HepG2 (cell line): Measurements from ENCODE around the gene SLCO6A1. TPM values are rescaled to one million over a fixed set of nuclear protein-coding genes. Genes with fewer than 3 reads are reported as not detected.

Experiments
- ATAC-seq: fragments of 200-7000 bp; cut with Tn5 transposase; 3 replicates; pipeline ENCODE4 v1.9.1; 2020; ENCODE audit warnings: mild to moderate bottlenecking, moderate library complexity
- BruUV-seq: library from RNA; stranded (reverse); fragments of 400-500 nt; replicated peaks from 2 replicates; lab custom pipeline; 2021; lab: Mats Ljungman, UMichigan
- CTCF ChIA-PET: fragments of 300-600 bp; formaldehyde crosslinking; extraction: SDS; loops from one replicate; lab custom pipeline; 2021; ENCODE audit warnings: low total read pairs, inconsistent platforms, low intra/inter-chr PET ratio; lab: Yijun Ruan, JAX
- POLR2A ChIA-PET: fragments of 350-600 bp; sonication (Branson Sonifier 250); formaldehyde crosslinking; loops from one replicate; lab custom pipeline; 2020; ENCODE audit warnings: antibody characterized with exemption, inconsistent platforms; lab: Yijun Ruan, JAX
- DNase-seq: peaks from one replicate; pipeline ENCODE4 v3.0.0-alpha.2; 2015; ENCODE audit warnings: low spot score
- FAIRE-seq: peaks from 3 replicates; lab custom pipeline; 2011; peaks lifted over from hg19 to GRCh38; lab: Jason Lieb, UNC
- H2AFZ ChIP-seq: one replicate; pipeline ENCODE4 v1.6.1; 2011; ENCODE audit warnings: low read length, inconsistent platforms
- H3K27ac ChIP-seq: fragments of 300-600 bp; 3 replicates; pipeline ENCODE4 v1.8.0; 2011; ENCODE audit warnings: mixed run types, mild to moderate bottlenecking, mixed read lengths, low read length, inconsistent platforms; ENCODE audit not compliant: insufficient read depth; ENCODE audit errors: extremely low read length
- H3K27me3 ChIP-seq, 2 experiments: fragments of 200-600 bp in 1 of 2; 2 replicates in 1 of 2; 3 replicates in 1 of 2; pipeline versions ENCODE4 v1.6.0 to v1.8.0; 2011; ENCODE audit warnings: low read length in 2 of 2, mild to moderate bottlenecking in 2 of 2, moderate library complexity in 2 of 2, inconsistent platforms in 1 of 2; ENCODE audit not compliant: insufficient read depth in 2 of 2, control insufficient read depth in 1 of 2
- H3K36me3 ChIP-seq, 2 experiments: fragments of 200-600 bp in 1 of 2; replicated peaks in 1 of 2; 2 replicates in 1 of 2; 3 replicates in 1 of 2; pipeline versions ENCODE4 v1.5.1 to v1.8.0; 2011; ENCODE audit warnings: low read length in 2 of 2, inconsistent platforms in 1 of 2; ENCODE audit not compliant: insufficient read depth in 2 of 2, control insufficient read depth in 1 of 2
- H3K4me1 ChIP-seq: 2 replicates; pipeline ENCODE4 v1.5.1; 2012; ENCODE audit warnings: low read length, inconsistent platforms; ENCODE audit not compliant: insufficient read depth
- H3K4me2 ChIP-seq: 2 replicates; pipeline ENCODE4 v1.6.0; 2011; ENCODE audit warnings: low read depth, low read length, inconsistent platforms
- H3K4me3 ChIP-seq, 3 experiments: fragments of 200-600 bp in 1 of 3; sonication (generic), shearing (Covaris generic) in 1 of 3; replicated peaks in 1 of 3; 2 replicates each; pipeline ENCODE4 v1.5.1; 2011 to 2016; ENCODE audit warnings: low read length in 3 of 3, inconsistent platforms in 2 of 3, low read depth in 2 of 3, mild to moderate bottlenecking in 2 of 3, control low read depth in 1 of 3, mixed read lengths in 1 of 3; ENCODE audit not compliant: insufficient read depth in 1 of 3
- H3K79me2 ChIP-seq: one replicate; pipeline ENCODE4 v1.6.1; 2011; ENCODE audit warnings: low read length, inconsistent platforms; ENCODE audit not compliant: insufficient read depth
- H3K9ac ChIP-seq: 2 replicates; pipeline ENCODE4 v1.6.0; 2011; ENCODE audit warnings: mild to moderate bottlenecking, low read depth, low read length, inconsistent platforms; ENCODE audit not compliant: insufficient read depth
- H3K9me3 ChIP-seq: 2 replicates; pipeline ENCODE4 v1.5.1; 2012; ENCODE audit warnings: mild to moderate bottlenecking, low read length
- H4K20me1 ChIP-seq: 2 replicates; pipeline ENCODE4 v1.6.0; 2011; ENCODE audit warnings: inconsistent platforms, mild to moderate bottlenecking, low read length, moderate library complexity; ENCODE audit not compliant: insufficient read depth
- BHLHE40 ChIP-seq: IDR thresholded peaks from 2 replicates; pipeline ENCODE4 v1.6.1; 2011; ENCODE audit warnings: low read length, improper control_type of control experiment
- HCFC1 ChIP-seq: fragments of 150-350 bp; IDR thresholded peaks from 2 replicates; pipeline ENCODE4 v1.6.1; 2014; ENCODE audit warnings: low read depth, low read length
- HNRNPL ChIP-seq: fragments of 200-400 bp; formaldehyde crosslinking; IDR thresholded peaks from 2 replicates; pipeline ENCODE4 v1.6.1; 2017; ENCODE audit warnings: mild to moderate bottlenecking, low read depth, low read length
- HNRNPLL ChIP-seq: fragments of 200-400 bp; formaldehyde crosslinking; IDR thresholded peaks from 2 replicates; pipeline ENCODE4 v1.6.1; 2017; ENCODE audit warnings: mild to moderate bottlenecking, low read depth, low read length; ENCODE audit not compliant: poor library complexity, severe bottlenecking
- KDM6A ChIP-seq: IDR thresholded peaks from 2 replicates; pipeline ENCODE4 v1.6.1; 2016; ENCODE audit warnings: low read depth
- MIER3 ChIP-seq: IDR thresholded peaks from 2 replicates; pipeline ENCODE4 v1.6.1; 2016; ENCODE audit warnings: missing compliant biosample characterization, borderline replicate concordance
- MXI1 ChIP-seq: IDR thresholded peaks from 3 replicates; pipeline ENCODE4 v1.6.1; 2012; ENCODE audit warnings: low read depth, low read length, inconsistent platforms, borderline replicate concordance
- NR3C1 ChIP-seq: sonication (generic); formaldehyde crosslinking; IDR thresholded peaks from 2 replicates; pipeline ENCODE4 v1.4.0; 2020; ENCODE audit warnings: missing genetic modification reagents
- PAXIP1 ChIP-seq: sonication (generic); formaldehyde crosslinking; conservative IDR thresholded peaks from 2 replicates; pipeline ENCODE4 v1.4.0; 2020; ENCODE audit warnings: mild to moderate bottlenecking, missing genetic modification reagents, moderate library complexity
- SALL1 ChIP-seq: sonication (generic); formaldehyde crosslinking; IDR thresholded peaks from 2 replicates; pipeline ENCODE4 v1.8.0; 2022; ENCODE audit warnings: mild to moderate bottlenecking, missing genetic modification reagents
- THYN1 ChIP-seq: sonication (generic); formaldehyde crosslinking; IDR thresholded peaks from 2 replicates; pipeline ENCODE4 v1.8.1; 2023; ENCODE audit warnings: low read depth, mild to moderate bottlenecking, moderate library complexity, missing genetic modification reagents, borderline replicate concordance
- TRIM22 ChIP-seq: fragments of 450-650 bp; IDR thresholded peaks from 2 replicates; pipeline ENCODE4 v1.6.1; 2017
- ZNF260 ChIP-seq: sonication (generic); formaldehyde crosslinking; IDR thresholded peaks from 2 replicates; pipeline ENCODE4 v1.4.0; 2020; ENCODE audit warnings: missing genetic modification reagents, low read depth, mild to moderate bottlenecking, borderline replicate concordance
- ZNF263 ChIP-seq: sonication (generic); formaldehyde crosslinking; IDR thresholded peaks from 2 replicates; pipeline ENCODE4 v1.4.0; 2020; ENCODE audit warnings: missing genetic modification reagents
- ZSCAN22 ChIP-seq: sonication (generic); formaldehyde crosslinking; IDR thresholded peaks from 2 replicates; pipeline ENCODE4 v1.4.0; 2020; ENCODE audit warnings: mild to moderate bottlenecking, missing genetic modification reagents
- WGBS: methylation state at CpG from one replicate; pipeline ENCODE4 v1.1.6; 2017; ENCODE audit warnings: low lambda C conversion rate; 5-methylcytosine and 5-hydroxymethylcytosine counted together
- in situ Hi-C: cut with HindIII; loops from 2 replicates; pipeline ENCODE4 v1.10.0; 2017; ENCODE audit warnings: low pct_unique_long_range_greater_than_20kb; ENCODE audit not compliant: extremely low pct_ligation_motif_present
- intact Hi-C: fragments of 100-400 bp; cut with micrococcal nuclease; formaldehyde crosslinking; loops from one replicate; pipeline ENCODE4 v1.10.0; 2022; ENCODE audit not compliant: unreplicated experiment
- polyA plus RNA-seq, 8 experiments: library from polyadenylated mRNA; depleted of rRNA in 3 of 8; stranded (reverse) in 7 of 8; unstranded in 1 of 8; fragments of >200 nt; fragmentation: Illumina TruSeq in 4 of 8; extraction: Trizol in 4 of 8; gene quantifications; 2 replicates each; pipeline versions ENCODE4 v1.2.1 to v1.2.3, GENCODE V29; 2011 to 2016; ENCODE audit warnings: low read depth in 4 of 8, missing spikeins in 1 of 8, mixed read lengths in 1 of 8; ENCODE audit not compliant: insufficient read depth in 1 of 8
- total RNA-seq, 5 experiments: library from RNA; depleted of rRNA; stranded (reverse); fragments of >200 nt; fragmentation: Illumina TruSeq; extraction: Trizol; gene quantifications; 2 replicates each; pipeline ENCODE4 v1.2.3, GENCODE V29; 2016; ENCODE audit warnings: low read depth in 1 of 5
- TF ChIP-seq, protein P1 (sequence below): sonication (generic); formaldehyde crosslinking; IDR thresholded peaks from 2 replicates; pipeline ENCODE4 v1.5.1; 2020; ENCODE audit warnings: missing genetic modification reagents, mild to moderate bottlenecking, borderline replicate concordance
- TF ChIP-seq, protein P2 (sequence below): sonication (generic); formaldehyde crosslinking; IDR thresholded peaks from 2 replicates; pipeline ENCODE4 v1.8.1; 2022; ENCODE audit warnings: low read depth, mild to moderate bottlenecking, missing genetic modification reagents

The SLCO6A1 gene
- total and polyA plus RNA-seq, 2 of the 13 experiments (the other 11 are each of a cell fraction or from before 2014, with no cell fraction given), result 0.31 to 0.48 TPM

DNA sequence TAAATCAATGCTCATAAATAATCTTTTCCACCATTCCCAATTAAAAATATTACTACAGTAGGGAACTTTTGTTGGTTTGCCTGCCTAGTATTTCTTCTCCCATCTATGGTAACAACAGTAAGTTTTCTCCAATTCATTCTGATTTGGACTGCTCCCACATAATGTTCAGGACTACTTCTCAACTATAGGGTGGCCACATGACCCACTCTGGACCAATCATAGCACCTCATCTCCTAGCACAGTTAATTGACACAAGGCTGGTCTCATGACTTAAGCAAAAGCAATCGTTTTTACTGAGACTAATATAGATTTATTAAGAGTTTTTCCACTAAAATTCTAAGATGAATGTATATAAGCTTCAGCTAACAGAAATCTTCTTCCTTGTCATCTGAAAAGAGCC, 28.7 kb upstream of the SLCO6A1 start:
- POLR2A ChIA-PET, result no interaction called here
- no peaks in the 10 kb centered on the region for H3K79me2 ChIP-seq
- peaks cover 6% of the 10 kb centered on the region; the same call in 1 of the 2 replicates for H3K4me1 ChIP-seq
- 0% methylated on average over 1 of the region's 1 CpG for WGBS
- no peaks in the 10 kb centered on the region for H4K20me1 ChIP-seq
- H3K36me3 ChIP-seq, result no peaks in the 10 kb centered on the region
- in situ Hi-C loops, result no loop called here
- H3K4me3 ChIP-seq, result no peak overlapping the region
- FAIRE-seq, result no peak
- no peak overlapping the region for H3K27ac ChIP-seq
- no peak overlapping the region for H2AFZ ChIP-seq
- intact Hi-C loops, result no loop called here
- ATAC-seq, result no peak
- CTCF ChIA-PET, result no interaction called here
- H3K9me3 ChIP-seq, result no peaks in the 10 kb centered on the region
- no peaks in the 10 kb centered on the region; a peak in 1 of 5 replicates for H3K27me3 ChIP-seq
- no peak overlapping the region for H3K4me2 ChIP-seq
- no peak overlapping the region for H3K9ac ChIP-seq
- DNase-seq, result no peak
- BruUV-seq, result no TSS peak
- TF ChIP-seq, protein P1, sequence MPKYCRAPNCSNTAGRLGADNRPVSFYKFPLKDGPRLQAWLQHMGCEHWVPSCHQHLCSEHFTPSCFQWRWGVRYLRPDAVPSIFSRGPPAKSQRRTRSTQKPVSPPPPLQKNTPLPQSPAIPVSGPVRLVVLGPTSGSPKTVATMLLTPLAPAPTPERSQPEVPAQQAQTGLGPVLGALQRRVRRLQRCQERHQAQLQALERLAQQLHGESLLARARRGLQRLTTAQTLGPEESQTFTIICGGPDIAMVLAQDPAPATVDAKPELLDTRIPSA (CRISPR knock-in tag), result no peak
- TF ChIP-seq HCFC1 (no peak), MXI1 (no peak), ZSCAN22 (no peak), NR3C1 (CRISPR knock-in tag) (no peak), SALL1 (CRISPR knock-in tag) (no peak), BHLHE40 (no peak), ZNF263 (CRISPR knock-in tag) (no peak), MIER3 (CRISPR knock-in tag) (no peak), HNRNPL (no peak), PAXIP1 (CRISPR knock-in tag) (no peak), TRIM22 (no peak), KDM6A (no peak), HNRNPLL (no peak), ZNF260 (CRISPR knock-in tag) (no peak), THYN1 (CRISPR knock-in tag) (no peak)
- TF ChIP-seq, protein P2, sequence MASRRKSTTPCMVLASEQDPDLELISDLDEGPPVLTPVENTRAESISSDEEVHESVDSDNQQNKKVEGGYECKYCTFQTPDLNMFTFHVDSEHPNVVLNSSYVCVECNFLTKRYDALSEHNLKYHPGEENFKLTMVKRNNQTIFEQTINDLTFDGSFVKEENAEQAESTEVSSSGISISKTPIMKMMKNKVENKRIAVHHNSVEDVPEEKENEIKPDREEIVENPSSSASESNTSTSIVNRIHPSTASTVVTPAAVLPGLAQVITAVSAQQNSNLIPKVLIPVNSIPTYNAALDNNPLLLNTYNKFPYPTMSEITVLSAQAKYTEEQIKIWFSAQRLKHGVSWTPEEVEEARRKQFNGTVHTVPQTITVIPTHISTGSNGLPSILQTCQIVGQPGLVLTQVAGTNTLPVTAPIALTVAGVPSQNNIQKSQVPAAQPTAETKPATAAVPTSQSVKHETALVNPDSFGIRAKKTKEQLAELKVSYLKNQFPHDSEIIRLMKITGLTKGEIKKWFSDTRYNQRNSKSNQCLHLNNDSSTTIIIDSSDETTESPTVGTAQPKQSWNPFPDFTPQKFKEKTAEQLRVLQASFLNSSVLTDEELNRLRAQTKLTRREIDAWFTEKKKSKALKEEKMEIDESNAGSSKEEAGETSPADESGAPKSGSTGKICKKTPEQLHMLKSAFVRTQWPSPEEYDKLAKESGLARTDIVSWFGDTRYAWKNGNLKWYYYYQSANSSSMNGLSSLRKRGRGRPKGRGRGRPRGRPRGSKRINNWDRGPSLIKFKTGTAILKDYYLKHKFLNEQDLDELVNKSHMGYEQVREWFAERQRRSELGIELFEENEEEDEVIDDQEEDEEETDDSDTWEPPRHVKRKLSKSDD (CRISPR knock-in tag), result no peak
